Vagina (tissue), 2 donors: Measurements from ENCODE around the gene FGGY. TPM values are rescaled to one million over a fixed set of nuclear protein-coding genes. Genes with fewer than 3 reads are reported as not detected.

Experiments
- DNase-seq, 2 donors: peaks; one replicate each; pipeline ENCODE4 v3.0.0-alpha.2; 2017; ENCODE audit errors: extremely low spot score in 2 of 2
- H3K27ac ChIP-seq: fragments of 200-600 bp; sonication (generic); one replicate; pipeline ENCODE4 v1.5.1; 2019
- H3K27me3 ChIP-seq: fragments of 200-600 bp; sonication (generic); one replicate; pipeline ENCODE4 v1.5.1; 2019
- H3K36me3 ChIP-seq, 2 donors: fragments of 200-600 bp; sonication (generic); one replicate each; pipeline ENCODE4 v1.5.1; 2017 to 2019
- H3K4me1 ChIP-seq: fragments of 200-600 bp; sonication (generic); one replicate; pipeline ENCODE4 v1.5.1; 2019
- H3K4me3 ChIP-seq, 2 donors: fragments of 200-600 bp; sonication (generic); 1 replicate in 1 of 2; 2 replicates in 1 of 2; pipeline ENCODE4 v1.5.1; 2016 to 2019
- H3K9me3 ChIP-seq: fragments of 200-600 bp; sonication (generic); one replicate; pipeline ENCODE4 v1.5.1; 2019
- POLR2A ChIP-seq, 2 donors: fragments of 450-650 bp; IDR thresholded peaks; one replicate each; pipeline ENCODE4 v1.6.1; 2017; ENCODE audit warnings: antibody characterized with exemption in 2 of 2, mild to moderate bottlenecking in 2 of 2, moderate library complexity in 2 of 2
- POLR2AphosphoS5 ChIP-seq, 2 donors: sonication (generic); formaldehyde crosslinking; IDR thresholded peaks; one replicate each; pipeline ENCODE4 v1.9.0; 2017; ENCODE audit warnings: antibody characterized with exemption in 2 of 2, mild to moderate bottlenecking in 2 of 2, low read depth in 1 of 2; ENCODE audit not compliant: insufficient read depth in 1 of 2
- intact Hi-C: fragments of 100-400 bp; cut with DNase I; formaldehyde crosslinking; loops from one replicate; pipeline ENCODE4 v1.15.1; 2023
- total RNA-seq: library from RNA; depleted of rRNA; stranded (reverse); fragments of >200 nt; gene quantifications from one replicate; pipeline ENCODE4 v1.2.3, GENCODE V29; 2016
- TF ChIP-seq, protein P1 (sequence below), 3 experiments: fragments of 450-650 bp in 2 of 3; fragments of 200-600 bp in 1 of 3; sonication (generic) in 1 of 3; IDR thresholded peaks; one replicate each; pipeline ENCODE4 v1.5.1; 2017 to 2019; ENCODE audit warnings: antibody characterized with exemption in 3 of 3, mild to moderate bottlenecking in 2 of 3, moderate library complexity in 2 of 3

Gene FGGY
- total RNA-seq, 1 donor from 2014 or later, result 11.8 TPM

DNA sequence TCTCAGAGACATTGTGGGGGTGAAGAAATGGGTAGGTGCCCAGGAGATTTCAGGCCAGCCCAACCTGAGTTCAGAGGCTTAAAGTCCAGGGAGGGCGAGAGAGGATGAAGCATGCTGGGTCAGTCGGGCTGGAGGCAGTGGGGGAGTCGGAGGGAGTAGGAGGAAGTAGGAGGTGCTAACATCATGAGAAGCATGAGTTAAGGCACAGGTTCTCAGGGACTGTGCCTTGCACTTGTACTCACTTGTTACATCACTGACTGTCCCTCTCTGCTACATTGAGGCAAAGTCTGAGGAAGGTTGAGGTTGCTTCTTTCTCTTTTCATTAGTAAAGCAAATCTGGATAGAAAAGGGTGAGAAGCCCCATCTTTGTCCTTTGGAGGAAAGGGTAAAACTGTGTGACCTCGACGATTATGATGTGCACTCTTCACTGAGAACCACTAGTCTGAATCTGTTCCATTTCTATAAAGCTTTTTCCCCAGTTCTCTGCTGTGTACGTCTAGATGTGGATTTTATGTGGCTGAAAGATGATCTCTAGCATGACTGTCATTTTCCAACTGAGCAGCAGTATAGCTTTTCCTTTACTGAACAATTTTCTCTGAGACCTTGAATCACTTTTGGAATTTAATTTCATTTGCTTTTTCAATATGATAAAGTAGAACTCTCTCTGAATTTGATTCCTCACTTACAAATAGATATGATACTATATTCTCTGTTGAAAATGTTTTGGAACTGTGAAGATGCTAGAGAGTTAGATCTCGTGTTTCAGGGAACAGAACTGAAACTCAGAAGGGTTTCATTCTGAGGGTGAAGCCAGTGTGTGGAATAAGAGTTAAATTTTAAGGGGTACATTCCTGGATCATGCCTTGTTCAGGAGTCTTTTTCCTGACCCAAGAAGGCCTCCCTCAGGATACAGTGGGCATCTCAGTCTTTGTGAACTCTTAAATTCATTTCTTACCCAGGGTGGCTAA is 94.6 kb downstream of the FGGY start:
- H3K27me3 ChIP-seq, result no peaks in the 10 kb centered on the region
- H3K4me3 ChIP-seq, result no peak overlapping the region
- peak overlapping the region; percentile 88 for H3K27ac ChIP-seq
- peaks cover 31% of the 10 kb centered on the region for H3K4me1 ChIP-seq
- intact Hi-C loops, result no loop called here
- no peaks in the 10 kb centered on the region for H3K36me3 ChIP-seq
- H3K9me3 ChIP-seq, result no peaks in the 10 kb centered on the region
- TF ChIP-seq POLR2A (IDR thresholded peaks at IDR 0.05) (no peak), POLR2AphosphoS5 (IDR thresholded peaks at IDR 0.05; ENCODE audit: insufficient read depth in 1 of 2, low read depth in 1 of 2) (no peak)
- TF ChIP-seq, protein P1, sequence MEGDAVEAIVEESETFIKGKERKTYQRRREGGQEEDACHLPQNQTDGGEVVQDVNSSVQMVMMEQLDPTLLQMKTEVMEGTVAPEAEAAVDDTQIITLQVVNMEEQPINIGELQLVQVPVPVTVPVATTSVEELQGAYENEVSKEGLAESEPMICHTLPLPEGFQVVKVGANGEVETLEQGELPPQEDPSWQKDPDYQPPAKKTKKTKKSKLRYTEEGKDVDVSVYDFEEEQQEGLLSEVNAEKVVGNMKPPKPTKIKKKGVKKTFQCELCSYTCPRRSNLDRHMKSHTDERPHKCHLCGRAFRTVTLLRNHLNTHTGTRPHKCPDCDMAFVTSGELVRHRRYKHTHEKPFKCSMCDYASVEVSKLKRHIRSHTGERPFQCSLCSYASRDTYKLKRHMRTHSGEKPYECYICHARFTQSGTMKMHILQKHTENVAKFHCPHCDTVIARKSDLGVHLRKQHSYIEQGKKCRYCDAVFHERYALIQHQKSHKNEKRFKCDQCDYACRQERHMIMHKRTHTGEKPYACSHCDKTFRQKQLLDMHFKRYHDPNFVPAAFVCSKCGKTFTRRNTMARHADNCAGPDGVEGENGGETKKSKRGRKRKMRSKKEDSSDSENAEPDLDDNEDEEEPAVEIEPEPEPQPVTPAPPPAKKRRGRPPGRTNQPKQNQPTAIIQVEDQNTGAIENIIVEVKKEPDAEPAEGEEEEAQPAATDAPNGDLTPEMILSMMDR (IDR thresholded peaks at IDR 0.05), result no peak
- DNase-seq, result no peak

DNA sequence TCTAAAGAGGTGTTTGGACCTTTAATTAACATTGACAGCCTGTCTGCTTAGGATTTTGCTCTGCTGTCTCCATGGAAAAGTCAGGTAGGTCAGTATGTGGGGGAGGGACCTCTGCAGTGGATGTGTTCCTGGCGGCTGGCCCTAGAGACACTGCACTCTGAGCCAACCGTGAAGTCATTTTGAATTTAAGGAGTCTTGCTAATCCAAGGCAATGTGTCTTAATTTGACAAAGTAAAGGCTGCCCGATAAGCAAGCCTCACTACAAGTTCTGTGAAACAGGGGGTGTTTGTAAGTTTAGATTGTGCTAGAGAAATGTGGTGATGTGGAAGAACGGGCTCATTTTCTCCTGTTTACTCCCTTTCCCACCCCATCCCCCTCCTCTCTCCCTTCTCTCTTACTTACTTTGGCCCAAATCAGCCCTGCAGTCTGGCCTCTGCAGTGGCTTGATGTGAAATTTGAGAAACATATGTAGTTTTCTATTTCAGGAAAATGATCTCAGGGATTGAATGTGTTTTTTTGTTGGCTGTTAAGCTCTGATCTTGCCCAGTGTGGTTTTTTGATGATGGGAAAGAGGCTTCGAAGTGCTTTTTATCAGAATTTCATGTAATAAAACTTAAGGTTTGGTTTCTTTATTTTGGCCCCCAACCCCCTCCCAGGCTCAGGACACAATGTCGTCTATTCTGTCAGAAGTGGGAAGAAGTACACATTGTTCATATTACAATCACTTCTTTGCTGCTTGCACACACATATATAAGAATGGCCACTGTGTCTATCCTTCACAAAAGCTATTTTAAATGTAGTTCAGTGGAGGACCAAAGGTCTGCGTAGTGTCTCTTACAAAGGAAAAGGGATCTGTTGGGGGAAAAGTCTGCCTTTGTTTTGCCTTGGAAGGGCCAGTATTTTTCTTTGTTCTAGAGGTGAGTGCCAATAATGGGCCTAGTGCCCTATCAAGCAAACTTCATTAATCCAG is 96.6 kb downstream of the FGGY start:
- peak in 1 of 2 donors; percentile 93 for DNase-seq
- Histone ChIP-seq H3K36me3 (no peaks in the 10 kb centered on the region), H3K9me3 (no peaks in the 10 kb centered on the region), H3K27me3 (no peaks in the 10 kb centered on the region), H3K27ac (peak overlapping the region; percentile 88), H3K4me3 (no peak overlapping the region), H3K4me1 (peaks cover 31% of the 10 kb centered on the region)
- TF ChIP-seq POLR2A (IDR thresholded peaks at IDR 0.05) (no peak), POLR2AphosphoS5 (IDR thresholded peaks at IDR 0.05; ENCODE audit: insufficient read depth in 1 of 2, low read depth in 1 of 2) (peak in 1 of 2 donors; percentile 58)
- TF ChIP-seq, protein P1 (IDR thresholded peaks at IDR 0.05), result no peak
- intact Hi-C loops, result no loop called here

DNA sequence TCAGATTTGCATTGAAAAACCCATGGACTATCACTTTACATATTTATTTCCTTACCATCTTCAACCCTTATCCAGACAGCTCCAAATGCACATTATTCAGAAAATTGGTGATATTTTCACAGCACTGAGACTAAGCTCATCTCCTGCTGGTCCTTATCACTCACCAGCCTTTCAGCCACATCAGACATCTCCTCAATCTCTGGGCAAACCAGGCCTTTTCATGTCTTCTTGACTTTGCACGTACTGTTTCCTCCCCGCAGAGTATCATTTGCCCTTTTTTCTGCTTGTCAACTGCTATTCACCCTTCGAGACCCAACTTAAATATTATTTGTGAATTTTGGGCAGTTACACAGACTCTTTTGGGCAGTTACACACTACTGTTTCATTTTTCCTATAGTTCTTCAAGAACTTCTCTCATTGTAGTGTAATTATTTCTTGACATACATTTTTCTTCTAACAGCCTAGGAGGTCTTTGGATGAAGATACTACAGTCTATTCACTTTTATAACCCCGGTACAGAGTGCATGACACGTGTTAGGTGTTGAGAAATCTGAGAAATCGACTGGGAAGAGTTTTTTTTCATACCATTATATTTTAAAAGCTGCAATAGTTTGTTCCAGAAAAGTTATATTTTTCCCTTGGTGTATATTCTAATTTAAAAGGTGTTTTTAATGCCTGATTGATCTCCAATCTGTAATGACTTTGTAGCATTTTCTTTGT is 98.0 kb downstream of the FGGY start:
- H3K36me3 ChIP-seq, result no peaks in the 10 kb centered on the region
- H3K9me3 ChIP-seq, result no peaks in the 10 kb centered on the region
- H3K27me3 ChIP-seq, result no peaks in the 10 kb centered on the region
- TF ChIP-seq POLR2AphosphoS5 (IDR thresholded peaks at IDR 0.05; ENCODE audit: insufficient read depth in 1 of 2, low read depth in 1 of 2) (no peak), POLR2A (IDR thresholded peaks at IDR 0.05) (no peak)
- TF ChIP-seq, protein P1 (IDR thresholded peaks at IDR 0.05), result no peak
- peaks cover 31% of the 10 kb centered on the region for H3K4me1 ChIP-seq
- no peak overlapping the region for H3K4me3 ChIP-seq
- intact Hi-C loops, result no loop called here
- no peak for DNase-seq
- H3K27ac ChIP-seq, result peak overlapping the region; percentile 88

DNA sequence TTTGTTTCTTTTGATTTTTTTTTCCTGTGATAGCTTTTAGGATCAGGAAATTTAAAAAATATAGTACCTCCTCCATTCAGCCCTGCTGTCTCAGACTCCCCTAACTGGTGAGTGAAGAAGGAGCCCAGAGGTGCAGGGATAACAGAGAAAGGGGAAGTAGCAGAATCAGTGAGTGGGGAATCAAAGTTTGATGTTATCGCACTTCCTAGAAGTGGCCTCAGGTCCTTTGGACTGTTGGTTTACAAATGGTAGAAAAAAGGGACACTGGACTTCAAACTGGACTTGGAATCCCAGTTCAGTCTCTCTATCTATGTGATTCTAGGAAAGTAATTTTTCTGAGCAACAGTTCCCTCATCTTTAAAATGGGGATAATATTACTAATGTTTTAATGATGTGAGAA is 99.5 kb downstream of the FGGY start:
- H3K4me1 ChIP-seq, result peaks cover 31% of the 10 kb centered on the region
- no peaks in the 10 kb centered on the region for H3K27me3 ChIP-seq
- intact Hi-C loops, result no loop called here
- H3K27ac ChIP-seq, result no peak overlapping the region
- no peaks in the 10 kb centered on the region for H3K9me3 ChIP-seq
- TF ChIP-seq POLR2A (IDR thresholded peaks at IDR 0.05), result no peak
- TF ChIP-seq, protein P1 (IDR thresholded peaks at IDR 0.05), result no peak
- no peak for TF ChIP-seq POLR2AphosphoS5 (IDR thresholded peaks at IDR 0.05; ENCODE audit: insufficient read depth in 1 of 2, low read depth in 1 of 2)
- no peaks in the 10 kb centered on the region for H3K36me3 ChIP-seq
- no peak for DNase-seq
- H3K4me3 ChIP-seq, result no peak overlapping the region
